HG02943 (cell line): ENCODE measurements around the gene GFI1B.
A peak's percentile ranks its signal among the peaks of the same experiment; 100 is the strongest.

Experiments
- ATAC-seq: cut with Tn5 transposase; IDR thresholded peaks from one replicate; pipeline ENCODE4 v1.9.1; 2021; ENCODE audit warnings: mild to moderate bottlenecking, low read depth, moderate library complexity; ENCODE audit not compliant: unreplicated experiment

The GFI1B gene

DNA sequence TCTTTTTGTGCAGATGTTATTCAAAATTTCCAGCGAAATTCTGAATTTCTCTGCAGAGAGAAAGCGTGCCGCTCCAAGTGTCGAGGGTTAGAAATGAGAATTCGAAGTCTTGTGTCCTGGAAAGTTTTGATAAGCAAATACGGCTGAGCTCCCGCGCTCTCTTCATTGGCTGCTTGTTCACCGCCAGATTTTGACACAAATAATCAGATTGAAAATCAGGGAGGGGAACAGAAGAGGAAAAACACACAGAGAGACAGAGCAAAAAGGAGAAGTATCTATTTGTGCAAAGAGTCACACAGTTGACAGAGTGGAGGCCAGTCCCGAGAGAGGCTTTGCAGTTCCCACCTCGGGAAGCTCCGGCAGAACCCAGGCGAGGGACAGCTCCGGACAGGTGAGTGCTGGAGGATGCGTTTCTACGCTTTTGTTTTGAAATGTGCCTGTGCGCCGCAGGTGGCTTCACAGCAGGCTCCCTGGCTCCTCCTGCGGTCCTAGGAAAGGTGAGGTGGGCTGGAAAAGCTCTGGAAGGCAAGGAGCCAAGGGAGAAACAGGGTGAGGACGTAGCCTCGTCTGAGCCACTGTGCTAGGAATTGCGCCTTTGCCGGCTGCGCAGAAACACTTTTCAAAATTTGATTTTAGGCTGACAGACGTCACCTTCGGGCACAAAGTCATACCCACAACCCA, at the start of gene GFI1B:
Gene GFI1B, plus strand, starts transcription at position 244 of the 681 bp plus-strand sequence. CDS start 7,985 bp downstream, outside the sequence.
- no peak for ATAC-seq

- no peak for ATAC-seq
These were observed 47.2 kb upstream of the GFI1B start for GRCh38 chr9:132931178-132931735.

GRCh38 chr9:132935026-132935425, 43.5 kb upstream of the GFI1B start:
- no peak for ATAC-seq

DNA sequence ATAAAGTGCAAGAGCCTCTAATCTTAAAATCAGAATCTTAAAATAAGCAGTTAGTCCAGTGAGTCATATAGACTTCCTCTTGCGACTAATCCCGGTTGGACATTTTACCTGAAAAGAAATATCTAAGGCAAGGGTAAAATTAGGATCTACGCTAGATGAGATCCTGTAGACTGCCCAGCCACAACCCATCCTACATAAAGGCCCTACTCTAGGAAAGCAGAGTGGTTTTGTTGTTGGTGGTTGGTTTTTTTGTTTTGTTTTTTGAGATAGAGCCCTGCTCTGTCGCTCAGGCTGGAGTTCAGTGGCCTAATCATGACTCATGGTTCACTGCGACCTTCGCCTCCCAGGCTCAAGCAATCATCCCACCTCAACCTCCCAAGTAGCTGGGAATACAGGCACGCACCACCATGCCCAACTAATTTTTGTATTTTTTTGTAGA, 41.0 kb upstream of the GFI1B start:
- ATAC-seq: no peak

DNA sequence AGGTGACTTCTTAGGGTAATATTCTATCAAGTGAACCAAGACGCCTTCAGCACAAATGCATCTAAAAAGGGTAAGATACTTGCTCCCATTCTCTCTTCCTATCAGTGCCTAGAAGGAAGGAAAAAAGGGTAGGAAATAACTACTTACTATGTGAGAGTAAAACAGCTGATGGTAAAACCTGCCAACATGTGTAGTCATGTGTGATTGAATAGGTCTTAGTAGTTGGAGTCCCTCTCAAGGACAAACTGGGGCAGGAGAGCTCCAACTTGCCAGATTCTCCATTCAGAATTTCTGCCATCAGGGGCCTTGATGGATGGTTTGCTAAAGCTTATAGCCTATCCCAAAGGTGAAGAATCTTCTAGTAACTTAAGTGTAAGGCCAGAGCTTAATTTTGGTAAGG, 39.3 kb upstream of the GFI1B start:
- no peak for ATAC-seq

- no peak for ATAC-seq
These were observed 35.8 kb upstream of the GFI1B start for GRCh38 chr9:132942541-132943182.

DNA sequence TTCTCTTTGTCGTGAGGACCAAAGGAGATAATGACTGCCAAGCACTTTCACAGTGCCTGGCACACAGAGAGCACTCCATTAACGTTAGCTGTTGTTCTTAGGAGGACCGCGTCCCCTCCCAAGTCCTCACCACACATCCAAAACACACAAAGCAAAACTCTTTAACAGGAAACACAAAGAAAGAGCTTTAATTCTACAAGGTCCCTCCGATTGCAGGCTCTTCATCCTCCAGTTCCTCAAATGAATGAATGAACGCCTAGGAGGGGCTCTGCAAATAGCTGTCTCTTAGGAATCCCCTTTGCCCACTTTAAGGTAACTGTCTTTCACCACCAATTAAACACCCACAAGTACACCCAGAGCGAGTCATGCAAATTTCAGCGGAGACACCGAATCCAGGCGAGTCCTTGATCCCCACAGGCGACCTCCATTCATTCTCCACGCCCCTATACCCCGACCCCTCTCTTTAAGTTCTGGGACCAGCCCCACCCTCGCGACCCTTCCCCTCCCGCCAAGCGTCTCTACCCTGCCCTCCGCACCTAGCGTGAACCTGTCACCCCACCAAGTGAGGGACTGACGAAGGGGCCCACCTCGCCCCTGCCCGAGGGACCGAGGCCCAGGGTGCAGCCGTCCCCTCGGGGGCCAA, 34.7 kb upstream of the GFI1B start:
- ATAC-seq: no peak

GRCh38 chr9:132944294-132945185, 34.0 kb upstream of the GFI1B start, which contains the start of gene TSC1:
Gene TSC1 (minus strand): TSS chr9:132944616. CDS start chr9:132928872, 15,744 bp downstream.
- peak; percentile 60 for ATAC-seq

- ATAC-seq: peak; percentile 19
These were observed 33.0 kb upstream of the GFI1B start for GRCh38 chr9:132945186-132946130.

GRCh38 chr9:132946211-132946610, 32.3 kb upstream of the GFI1B start:
- ATAC-seq: no peak

DNA sequence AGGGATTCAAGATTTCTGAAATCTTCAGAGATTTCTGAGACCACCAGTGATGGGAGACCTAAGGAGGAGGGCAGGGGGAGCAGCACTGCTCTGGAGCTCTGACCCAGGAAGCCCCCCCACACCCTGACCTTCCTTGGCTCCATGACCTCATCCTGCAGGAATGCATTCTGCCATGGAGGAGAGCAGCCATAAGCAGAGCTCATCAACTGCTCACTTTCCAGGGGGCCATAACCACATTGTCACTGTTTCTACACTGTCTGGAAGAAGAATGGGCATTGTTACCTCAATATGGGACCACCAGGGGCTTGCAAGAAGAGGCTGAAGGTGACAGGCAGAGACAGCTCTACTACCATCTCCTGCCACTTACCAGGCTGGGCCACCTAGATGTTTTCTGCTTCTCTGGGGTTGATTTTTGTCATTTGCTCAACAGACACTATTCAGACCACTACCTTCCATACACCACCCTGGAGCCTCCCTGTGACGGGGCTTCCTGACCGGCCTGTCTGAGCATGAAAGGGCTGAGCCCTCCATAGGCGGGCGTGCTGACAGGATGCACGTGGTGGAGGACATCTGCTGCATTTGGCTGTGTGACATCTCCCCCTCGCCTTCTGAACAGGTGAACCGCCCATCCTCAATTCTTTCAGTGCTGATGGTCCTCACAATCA, 31.7 kb upstream of the GFI1B start:
- no peak for ATAC-seq

- ATAC-seq: no peak
These were observed 30.7 kb upstream of the GFI1B start for GRCh38 chr9:132947756-132948155.

DNA sequence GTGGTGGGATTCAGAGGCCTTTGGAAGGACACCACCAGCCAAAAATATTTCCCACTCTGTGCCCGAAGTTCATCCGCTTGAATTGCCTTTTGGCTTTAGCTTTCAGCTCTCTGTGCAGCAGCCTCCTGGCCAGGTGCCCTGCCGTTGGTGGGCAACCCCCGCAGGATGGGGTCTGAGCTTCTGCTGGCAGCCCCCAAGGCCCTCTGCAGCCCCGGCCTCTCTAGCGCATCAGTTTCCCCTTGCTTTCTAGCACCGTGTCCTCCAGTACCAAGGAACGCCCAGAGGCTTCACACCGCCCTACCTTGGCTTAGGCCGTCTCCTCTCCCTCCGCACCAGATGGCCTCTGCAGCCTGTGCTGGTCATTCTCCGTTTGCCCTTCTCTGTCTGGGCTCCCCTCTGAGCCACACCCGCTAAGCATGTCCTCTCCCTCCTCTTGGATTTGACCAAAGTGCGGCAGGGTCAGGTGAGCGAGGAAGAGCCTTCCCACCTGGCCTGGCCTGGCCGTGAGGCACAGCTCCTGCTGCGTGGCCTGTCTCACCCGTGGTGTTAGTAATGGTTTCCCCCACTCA, 29.9 kb upstream of the GFI1B start:
- ATAC-seq: no peak

- no peak for ATAC-seq
These were observed 28.8 kb upstream of the GFI1B start for GRCh38 chr9:132949709-132950108.

GRCh38 chr9:132955123-132955522, 23.4 kb upstream of the GFI1B start:
- ATAC-seq: no peak

DNA sequence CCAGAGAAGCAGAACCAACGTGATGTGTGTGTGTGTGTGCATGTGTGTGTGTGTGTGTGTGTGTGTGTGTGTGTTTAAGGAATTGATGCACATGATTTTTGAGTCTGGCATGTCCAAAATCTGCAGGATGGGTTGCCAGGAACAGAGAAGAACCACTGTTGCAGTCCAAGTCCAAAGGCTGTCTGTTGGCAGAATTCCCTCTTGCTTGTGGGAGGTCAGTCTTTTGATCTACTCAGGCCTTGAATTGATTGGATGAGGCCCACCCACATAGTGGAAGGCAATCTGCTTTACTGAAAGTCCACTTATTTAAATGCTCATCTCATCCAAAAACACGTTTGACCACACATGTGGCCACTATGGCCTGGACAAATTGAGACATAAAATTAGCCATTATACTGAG, 22.7 kb upstream of the GFI1B start:
- no peak for ATAC-seq

DNA sequence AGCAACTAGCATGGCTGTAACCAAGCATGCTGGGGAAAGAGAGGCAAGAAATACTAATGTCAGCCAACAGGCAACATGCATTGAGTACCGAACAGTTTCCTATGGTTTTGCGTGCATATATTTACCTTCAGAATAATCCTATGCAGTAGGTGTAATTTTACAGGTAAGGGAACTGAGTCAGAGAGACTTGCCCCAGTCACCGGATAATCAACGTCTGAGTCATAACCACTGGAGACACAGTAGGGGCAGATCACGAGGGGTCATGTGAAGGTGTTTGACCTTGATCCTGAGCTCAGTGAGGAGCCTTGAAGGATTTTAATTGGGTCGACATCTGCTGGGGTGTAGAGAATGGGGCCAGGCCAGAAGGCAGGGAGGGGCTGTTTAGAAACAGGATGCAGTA, 20.7 kb upstream of the GFI1B start:
- ATAC-seq: no peak

DNA sequence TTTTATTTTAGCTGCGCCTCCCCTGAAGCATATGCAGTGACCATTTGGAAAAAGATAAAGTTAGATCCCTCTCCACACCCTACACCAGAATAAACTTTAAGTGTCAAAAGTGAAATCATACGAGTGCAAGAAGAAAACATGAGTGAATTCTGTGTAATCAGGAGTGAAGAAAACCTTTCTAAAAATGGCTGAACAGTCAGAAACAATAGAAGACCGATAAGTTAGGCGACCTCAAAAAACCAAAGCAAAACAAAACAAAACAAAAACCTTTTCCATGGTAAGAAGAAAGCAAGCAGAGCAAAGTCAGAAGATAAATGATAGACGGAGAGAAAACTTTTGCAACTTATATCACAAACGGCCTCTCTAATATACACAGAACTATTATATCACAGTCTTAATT, 17.5 kb upstream of the GFI1B start:
- no peak for ATAC-seq
